ENCODE data around the gene MFN2. TPM values are rescaled to one million over a fixed set of nuclear protein-coding genes. Genes with fewer than 3 reads are reported as not detected.

The MFN2 gene
- total RNA-seq, 4 donors from 2014 or later = 72.1 to 92.8 (median 75.6) TPM

GRCh38 chr1:11940260-11940921 is 39.9 kb upstream of the MFN2 start:
- intact Hi-C loops (cut with DNase I; ENCODE audit: low total_unique reads) = no loop called here
- Histone ChIP-seq H3K4me3 (no peak overlapping the region), H3K27me3 (no peaks in the 10 kb centered on the region), H3K27ac (peak overlapping the region in 3 of 4 donors; percentile 5 to 39 (median 33)), H3K4me1 (peaks cover 0 to 23% (median 17%) of the 10 kb centered on the region in 4 donors), H3K36me3 (no peaks in the 10 kb centered on the region), H3K9me3 (no peaks in the 10 kb centered on the region)
- peak; percentile 55 for DNase-seq
- TF ChIP-seq POLR2AphosphoS5 (IDR thresholded peaks at IDR 0.05) (peak in 2 of 3 donors; percentile 12 to 43), EP300 (IDR thresholded peaks at IDR 0.05; ENCODE audit: low read depth) (no peak)
- in situ Hi-C loops (cut with MboI; ENCODE audit: low pct_ligation_motif_present in 1 of 4, low pct_unique_long_range_greater_than_20kb in 1 of 4, low sequenced_read_pairs in 3 of 4) = no loop called here
- 72% methylated on average over 9 of the region's 9 CpGs; no CpG with 5 or more reads in 1 of the 2 donors for WGBS, 2 donors (ENCODE audit: low coverage in 1 of 2)

GRCh38 chr1:11942280-11942679 is 38.0 kb upstream of the MFN2 start:
- TF ChIP-seq CTCF (IDR thresholded peaks at IDR 0.05) (no peak), POLR2A (IDR thresholded peaks at IDR 0.05) (no peak), POLR2AphosphoS5 (IDR thresholded peaks at IDR 0.05) (no peak), EP300 (IDR thresholded peaks at IDR 0.05; ENCODE audit: low read depth) (no peak)
- in situ Hi-C loops (cut with MboI; ENCODE audit: low pct_ligation_motif_present in 1 of 4, low pct_unique_long_range_greater_than_20kb in 1 of 4, low sequenced_read_pairs in 3 of 4) = no loop called here
- no peak for DNase-seq
- no peak overlapping the region for H3K4me3 ChIP-seq
- 73 to 84% methylated on average over 2 to 4 of the region's 4 CpGs for WGBS, 2 donors (ENCODE audit: low coverage in 1 of 2)
- H3K27ac ChIP-seq = no peak overlapping the region
- H3K36me3 ChIP-seq = no peaks in the 10 kb centered on the region
- H3K9me3 ChIP-seq = no peaks in the 10 kb centered on the region
- peaks cover 0 to 15% (median 10%) of the 10 kb centered on the region in 4 donors for H3K4me1 ChIP-seq
- no peaks in the 10 kb centered on the region for H3K27me3 ChIP-seq
- intact Hi-C loops (cut with DNase I; ENCODE audit: low total_unique reads) = no loop called here

GRCh38 chr1:11943619-11944018 is 36.6 kb upstream of the MFN2 start:
- Histone ChIP-seq H3K9me3 (no peaks in the 10 kb centered on the region), H3K27me3 (no peaks in the 10 kb centered on the region), H3K4me3 (no peak overlapping the region), H3K36me3 (no peaks in the 10 kb centered on the region), H3K27ac (no peak overlapping the region), H3K4me1 (peaks cover 0 to 15% (median 10%) of the 10 kb centered on the region in 4 donors)
- TF ChIP-seq EP300 (IDR thresholded peaks at IDR 0.05; ENCODE audit: low read depth) (no peak), POLR2A (IDR thresholded peaks at IDR 0.05) (no peak), POLR2AphosphoS5 (IDR thresholded peaks at IDR 0.05) (no peak), CTCF (IDR thresholded peaks at IDR 0.05) (no peak)
- no peak for DNase-seq
- in situ Hi-C loops (cut with MboI; ENCODE audit: low pct_ligation_motif_present in 1 of 4, low pct_unique_long_range_greater_than_20kb in 1 of 4, low sequenced_read_pairs in 3 of 4) (no loop called here), intact Hi-C loops (cut with DNase I; ENCODE audit: low total_unique reads) (no loop called here)
- 85% methylated on average over 4 of the region's 4 CpGs; no CpG with 5 or more reads in 1 of the 2 donors for WGBS, 2 donors (ENCODE audit: low coverage in 1 of 2)

- Histone ChIP-seq H3K27me3 (no peaks in the 10 kb centered on the region), H3K27ac (no peak overlapping the region), H3K9me3 (no peaks in the 10 kb centered on the region), H3K36me3 (no peaks in the 10 kb centered on the region), H3K4me1 (peaks cover 0 to 10% (median 6%) of the 10 kb centered on the region in 4 donors), H3K4me3 (no peak overlapping the region)
- in situ Hi-C loops (cut with MboI; ENCODE audit: low pct_ligation_motif_present in 1 of 4, low pct_unique_long_range_greater_than_20kb in 1 of 4, low sequenced_read_pairs in 3 of 4) = no loop called here
- intact Hi-C loops (cut with DNase I; ENCODE audit: low total_unique reads) = no loop called here
- WGBS, 2 donors (ENCODE audit: low coverage in 1 of 2) = 80% methylated on average over 12 of the region's 12 CpGs; no CpG with 5 or more reads in 1 of the 2 donors
- DNase-seq = no peak
- no peak for TF ChIP-seq CTCF (IDR thresholded peaks at IDR 0.05)
- no peak for TF ChIP-seq EP300 (IDR thresholded peaks at IDR 0.05; ENCODE audit: low read depth)
- TF ChIP-seq POLR2AphosphoS5 (IDR thresholded peaks at IDR 0.05) = no peak
- TF ChIP-seq POLR2A (IDR thresholded peaks at IDR 0.05) = no peak
These were observed 35.8 kb upstream of the MFN2 start for GRCh38 chr1:11944358-11944931.

Data from transverse colon (tissue), 4 donors.